GM23338 (cell line): ENCODE data around the gene RBKS. TPM values are rescaled to one million over a fixed set of nuclear protein-coding genes. Genes with fewer than 3 reads are reported as not detected.
A peak's percentile ranks its signal among the peaks of the same experiment; 100 is the strongest.

Experiments
- ATAC-seq: fragments of 200-7000 bp; cut with Tn5 transposase; 3 replicates; pipeline ENCODE4 v1.9.1; 2020
- DNase-seq: peaks from one replicate; pipeline ENCODE4 v3.0.0-alpha.2; 2015; ENCODE audit warnings: low spot score
- H2AFZ ChIP-seq: fragments of 200-600 bp; sonication (generic); 2 replicates; pipeline ENCODE4 v1.8.0; 2016; ENCODE audit warnings: antibody characterized with exemption, mild to moderate bottlenecking, moderate library complexity
- H3F3A ChIP-seq: fragments of 200-600 bp; sonication (generic); replicated peaks from 2 replicates; pipeline ENCODE4 v1.8.0; 2017; ENCODE audit warnings: antibody characterized with exemption, mixed run types, low read depth
- H3K27ac ChIP-seq: fragments of 200-600 bp; sonication (generic); 2 replicates; pipeline ENCODE4 v1.6.1; 2016; ENCODE audit warnings: low read depth
- H3K27me3 ChIP-seq: fragments of 200-600 bp; sonication (generic); 2 replicates; pipeline ENCODE4 v1.8.0; 2016; ENCODE audit warnings: mild to moderate bottlenecking, mixed run types, moderate library complexity; ENCODE audit not compliant: insufficient read depth
- H3K36me3 ChIP-seq: fragments of 200-600 bp; sonication (generic); 2 replicates; pipeline ENCODE4 v1.8.0; 2016; ENCODE audit warnings: mild to moderate bottlenecking; ENCODE audit not compliant: insufficient read depth
- H3K4me1 ChIP-seq: fragments of 200-600 bp; sonication (generic); 2 replicates; pipeline ENCODE4 v1.8.0; 2016; ENCODE audit warnings: mild to moderate bottlenecking, moderate library complexity; ENCODE audit not compliant: insufficient read depth
- H3K4me2 ChIP-seq: fragments of 200-600 bp; sonication (generic); 2 replicates; pipeline ENCODE4 v1.7.1; 2017; ENCODE audit warnings: mixed run types
- H3K4me3 ChIP-seq: fragments of 200-600 bp; sonication (generic); 2 replicates; pipeline ENCODE4 v1.6.1; 2016; ENCODE audit warnings: mixed run types
- H3K79me2 ChIP-seq: fragments of 200-600 bp; sonication (generic); replicated peaks from 2 replicates; pipeline ENCODE4 v1.8.0; 2017; ENCODE audit warnings: mild to moderate bottlenecking; ENCODE audit not compliant: insufficient read depth
- H3K9me2 ChIP-seq: fragments of 200-600 bp; sonication (generic); 2 replicates; pipeline ENCODE4 v1.8.0; 2017; ENCODE audit not compliant: insufficient read depth
- H4K20me1 ChIP-seq: fragments of 200-600 bp; sonication (generic); replicated peaks from 2 replicates; pipeline ENCODE4 v1.8.0; 2017; ENCODE audit warnings: mild to moderate bottlenecking; ENCODE audit not compliant: insufficient read depth
- H3K27ac Mint-ChIP-seq: 2 replicates; pipeline ENCODE4 v1.8.0; 2020; ENCODE audit warnings: inconsistent platforms, mild to moderate bottlenecking, moderate library complexity, mixed read lengths
- H3K27me3 Mint-ChIP-seq: 3 replicates; pipeline ENCODE4 v1.8.0; 2022; ENCODE audit warnings: low read depth, mild to moderate bottlenecking, moderate library complexity, mixed read lengths, inconsistent platforms; ENCODE audit not compliant: insufficient read depth, poor library complexity
- H3K36me3 Mint-ChIP-seq: 3 replicates; pipeline ENCODE4 v1.8.0; 2021; ENCODE audit warnings: low read depth, mild to moderate bottlenecking, inconsistent platforms, moderate library complexity, mixed read lengths
- H3K4me1 Mint-ChIP-seq: 3 replicates; pipeline ENCODE4 v1.8.0; 2020; ENCODE audit warnings: mild to moderate bottlenecking, inconsistent platforms, mixed read lengths
- H3K4me3 Mint-ChIP-seq: 3 replicates; pipeline ENCODE4 v1.8.0; 2021; ENCODE audit warnings: moderate library complexity, mild to moderate bottlenecking, inconsistent platforms, mixed read lengths
- H3K9me3 Mint-ChIP-seq: 3 replicates; pipeline ENCODE4 v1.8.0; 2020; ENCODE audit warnings: moderate library complexity, mild to moderate bottlenecking, inconsistent platforms, mixed read lengths
- NANOG ChIP-seq: IDR thresholded peaks from 2 replicates; pipeline ENCODE4 v1.6.1; 2016; ENCODE audit warnings: antibody characterized with exemption, borderline replicate concordance
- STAT1 ChIP-seq: IDR thresholded peaks from one replicate; pipeline ENCODE4 v1.6.1; 2016; ENCODE audit warnings: antibody characterized with exemption; ENCODE audit not compliant: unreplicated experiment
- ZNF114 ChIP-seq: fragments of 250-450 bp; sonication (Bioruptor Pico); IDR thresholded peaks from 2 replicates; pipeline ENCODE4 v1.5.0; 2020; ENCODE audit warnings: mild to moderate bottlenecking, moderate library complexity
- polyA plus RNA-seq: library from polyadenylated mRNA; unstranded; fragments of >200 nt; fragmentation: Nextera tagmentation; extraction: Ambion mirVana; gene quantifications from 2 replicates; pipeline ENCODE4 v1.2.1, GENCODE V29; 2016
- total RNA-seq: library from RNA; depleted of rRNA; stranded (reverse); fragments of >200 nt; shearing (Covaris generic); gene quantifications from 2 replicates; pipeline ENCODE4 v1.2.3, GENCODE V29; 2014
- TF ChIP-seq, protein P1 (sequence below): fragments of 250-450 bp; sonication (Bioruptor Pico); IDR thresholded peaks from 2 replicates; pipeline ENCODE4 v1.5.0; 2020; ENCODE audit warnings: mild to moderate bottlenecking, moderate library complexity
- TF ChIP-seq, protein P2 (sequence below), 2 experiments: fragments of 200-600 bp in 1 of 2; sonication (generic) in 1 of 2; conservative IDR thresholded peaks; 2 replicates each; pipeline versions ENCODE4 v1.5.1 to v1.6.1; 2016 to 2017; ENCODE audit warnings: antibody characterized with exemption in 2 of 2, low read depth in 2 of 2, mild to moderate bottlenecking in 2 of 2, moderate library complexity in 1 of 2

The RBKS gene
- total and polyA plus RNA-seq, 2 experiments from 2014 or later: 1.3 to 1.5 TPM

DNA sequence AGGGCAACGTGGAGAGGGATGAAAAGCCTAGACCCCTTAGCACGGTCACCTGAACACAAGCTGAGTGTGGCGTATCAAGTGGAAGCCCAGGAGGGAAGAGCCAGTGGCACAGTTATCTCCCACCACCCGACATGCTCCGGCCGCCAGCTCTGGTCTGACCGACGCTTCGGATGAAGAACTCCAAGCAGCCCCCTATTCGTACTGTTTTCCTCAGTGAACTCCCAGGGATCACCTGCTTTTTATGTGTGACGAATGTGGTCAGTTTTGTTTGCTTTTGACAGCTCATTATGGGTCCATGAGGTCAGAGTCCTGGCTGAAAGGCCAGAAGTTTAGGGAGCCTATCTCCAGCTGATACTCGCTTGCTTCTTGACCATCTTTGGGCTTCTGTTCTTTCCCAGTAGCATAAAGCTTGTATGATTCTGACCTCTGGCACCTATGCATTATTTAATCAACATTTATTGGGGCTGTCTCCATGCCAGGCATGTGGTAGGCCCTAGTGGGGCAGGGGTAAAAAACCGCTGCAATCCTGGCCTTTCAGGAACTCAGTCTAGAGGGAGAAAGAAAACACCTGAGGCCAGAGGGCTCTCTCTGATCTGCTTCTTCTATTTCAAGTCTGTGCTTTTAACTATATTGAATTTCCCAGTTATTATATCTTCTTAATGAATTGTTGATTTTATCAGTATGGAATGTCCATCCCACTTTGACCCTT, 151.7 kb downstream of the RBKS start (continued):
- TF ChIP-seq, protein P1, sequence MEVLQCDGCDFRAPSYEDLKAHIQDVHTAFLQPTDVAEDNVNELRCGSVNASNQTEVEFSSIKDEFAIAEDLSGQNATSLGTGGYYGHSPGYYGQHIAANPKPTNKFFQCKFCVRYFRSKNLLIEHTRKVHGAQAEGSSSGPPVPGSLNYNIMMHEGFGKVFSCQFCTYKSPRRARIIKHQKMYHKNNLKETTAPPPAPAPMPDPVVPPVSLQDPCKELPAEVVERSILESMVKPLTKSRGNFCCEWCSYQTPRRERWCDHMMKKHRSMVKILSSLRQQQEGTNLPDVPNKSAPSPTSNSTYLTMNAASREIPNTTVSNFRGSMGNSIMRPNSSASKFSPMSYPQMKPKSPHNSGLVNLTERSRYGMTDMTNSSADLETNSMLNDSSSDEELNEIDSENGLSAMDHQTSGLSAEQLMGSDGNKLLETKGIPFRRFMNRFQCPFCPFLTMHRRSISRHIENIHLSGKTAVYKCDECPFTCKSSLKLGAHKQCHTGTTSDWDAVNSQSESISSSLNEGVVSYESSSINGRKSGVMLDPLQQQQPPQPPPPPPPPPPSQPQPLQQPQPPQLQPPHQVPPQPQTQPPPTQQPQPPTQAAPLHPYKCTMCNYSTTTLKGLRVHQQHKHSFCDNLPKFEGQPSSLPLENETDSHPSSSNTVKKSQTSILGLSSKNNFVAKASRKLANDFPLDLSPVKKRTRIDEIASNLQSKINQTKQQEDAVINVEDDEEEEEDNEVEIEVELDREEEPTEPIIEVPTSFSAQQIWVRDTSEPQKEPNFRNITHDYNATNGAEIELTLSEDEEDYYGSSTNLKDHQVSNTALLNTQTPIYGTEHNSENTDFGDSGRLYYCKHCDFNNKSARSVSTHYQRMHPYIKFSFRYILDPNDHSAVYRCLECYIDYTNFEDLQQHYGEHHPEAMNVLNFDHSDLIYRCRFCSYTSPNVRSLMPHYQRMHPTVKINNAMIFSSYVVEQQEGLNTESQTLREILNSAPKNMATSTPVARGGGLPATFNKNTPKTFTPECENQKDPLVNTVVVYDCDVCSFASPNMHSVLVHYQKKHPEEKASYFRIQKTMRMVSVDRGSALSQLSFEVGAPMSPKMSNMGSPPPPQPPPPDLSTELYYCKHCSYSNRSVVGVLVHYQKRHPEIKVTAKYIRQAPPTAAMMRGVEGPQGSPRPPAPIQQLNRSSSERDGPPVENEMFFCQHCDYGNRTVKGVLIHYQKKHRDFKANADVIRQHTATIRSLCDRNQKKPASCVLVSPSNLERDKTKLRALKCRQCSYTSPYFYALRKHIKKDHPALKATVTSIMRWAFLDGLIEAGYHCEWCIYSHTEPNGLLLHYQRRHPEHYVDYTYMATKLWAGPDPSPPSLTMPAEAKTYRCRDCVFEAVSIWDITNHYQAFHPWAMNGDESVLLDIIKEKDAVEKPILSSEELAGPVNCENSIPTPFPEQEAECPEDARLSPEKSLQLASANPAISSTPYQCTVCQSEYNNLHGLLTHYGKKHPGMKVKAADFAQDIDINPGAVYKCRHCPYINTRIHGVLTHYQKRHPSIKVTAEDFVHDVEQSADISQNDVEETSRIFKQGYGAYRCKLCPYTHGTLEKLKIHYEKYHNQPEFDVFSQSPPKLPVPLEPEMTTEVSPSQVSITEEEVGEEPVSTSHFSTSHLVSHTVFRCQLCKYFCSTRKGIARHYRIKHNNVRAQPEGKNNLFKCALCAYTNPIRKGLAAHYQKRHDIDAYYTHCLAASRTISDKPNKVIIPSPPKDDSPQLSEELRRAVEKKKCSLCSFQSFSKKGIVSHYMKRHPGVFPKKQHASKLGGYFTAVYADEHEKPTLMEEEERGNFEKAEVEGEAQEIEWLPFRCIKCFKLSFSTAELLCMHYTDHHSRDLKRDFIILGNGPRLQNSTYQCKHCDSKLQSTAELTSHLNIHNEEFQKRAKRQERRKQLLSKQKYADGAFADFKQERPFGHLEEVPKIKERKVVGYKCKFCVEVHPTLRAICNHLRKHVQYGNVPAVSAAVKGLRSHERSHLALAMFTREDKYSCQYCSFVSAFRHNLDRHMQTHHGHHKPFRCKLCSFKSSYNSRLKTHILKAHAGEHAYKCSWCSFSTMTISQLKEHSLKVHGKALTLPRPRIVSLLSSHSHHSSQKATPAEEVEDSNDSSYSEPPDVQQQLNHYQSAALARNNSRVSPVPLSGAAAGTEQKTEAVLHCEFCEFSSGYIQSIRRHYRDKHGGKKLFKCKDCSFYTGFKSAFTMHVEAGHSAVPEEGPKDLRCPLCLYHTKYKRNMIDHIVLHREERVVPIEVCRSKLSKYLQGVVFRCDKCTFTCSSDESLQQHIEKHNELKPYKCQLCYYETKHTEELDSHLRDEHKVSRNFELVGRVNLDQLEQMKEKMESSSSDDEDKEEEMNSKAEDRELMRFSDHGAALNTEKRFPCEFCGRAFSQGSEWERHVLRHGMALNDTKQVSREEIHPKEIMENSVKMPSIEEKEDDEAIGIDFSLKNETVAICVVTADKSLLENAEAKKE (CRISPR knock-in tag): no peak
- TF ChIP-seq, protein P2, sequence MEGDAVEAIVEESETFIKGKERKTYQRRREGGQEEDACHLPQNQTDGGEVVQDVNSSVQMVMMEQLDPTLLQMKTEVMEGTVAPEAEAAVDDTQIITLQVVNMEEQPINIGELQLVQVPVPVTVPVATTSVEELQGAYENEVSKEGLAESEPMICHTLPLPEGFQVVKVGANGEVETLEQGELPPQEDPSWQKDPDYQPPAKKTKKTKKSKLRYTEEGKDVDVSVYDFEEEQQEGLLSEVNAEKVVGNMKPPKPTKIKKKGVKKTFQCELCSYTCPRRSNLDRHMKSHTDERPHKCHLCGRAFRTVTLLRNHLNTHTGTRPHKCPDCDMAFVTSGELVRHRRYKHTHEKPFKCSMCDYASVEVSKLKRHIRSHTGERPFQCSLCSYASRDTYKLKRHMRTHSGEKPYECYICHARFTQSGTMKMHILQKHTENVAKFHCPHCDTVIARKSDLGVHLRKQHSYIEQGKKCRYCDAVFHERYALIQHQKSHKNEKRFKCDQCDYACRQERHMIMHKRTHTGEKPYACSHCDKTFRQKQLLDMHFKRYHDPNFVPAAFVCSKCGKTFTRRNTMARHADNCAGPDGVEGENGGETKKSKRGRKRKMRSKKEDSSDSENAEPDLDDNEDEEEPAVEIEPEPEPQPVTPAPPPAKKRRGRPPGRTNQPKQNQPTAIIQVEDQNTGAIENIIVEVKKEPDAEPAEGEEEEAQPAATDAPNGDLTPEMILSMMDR (conservative IDR thresholded peaks at IDR 0.05; ENCODE audit: low read depth in 2 of 2): no peak
- TF ChIP-seq NANOG (no peak), STAT1 (no peak), ZNF114 (CRISPR knock-in tag) (no peak)

DNA sequence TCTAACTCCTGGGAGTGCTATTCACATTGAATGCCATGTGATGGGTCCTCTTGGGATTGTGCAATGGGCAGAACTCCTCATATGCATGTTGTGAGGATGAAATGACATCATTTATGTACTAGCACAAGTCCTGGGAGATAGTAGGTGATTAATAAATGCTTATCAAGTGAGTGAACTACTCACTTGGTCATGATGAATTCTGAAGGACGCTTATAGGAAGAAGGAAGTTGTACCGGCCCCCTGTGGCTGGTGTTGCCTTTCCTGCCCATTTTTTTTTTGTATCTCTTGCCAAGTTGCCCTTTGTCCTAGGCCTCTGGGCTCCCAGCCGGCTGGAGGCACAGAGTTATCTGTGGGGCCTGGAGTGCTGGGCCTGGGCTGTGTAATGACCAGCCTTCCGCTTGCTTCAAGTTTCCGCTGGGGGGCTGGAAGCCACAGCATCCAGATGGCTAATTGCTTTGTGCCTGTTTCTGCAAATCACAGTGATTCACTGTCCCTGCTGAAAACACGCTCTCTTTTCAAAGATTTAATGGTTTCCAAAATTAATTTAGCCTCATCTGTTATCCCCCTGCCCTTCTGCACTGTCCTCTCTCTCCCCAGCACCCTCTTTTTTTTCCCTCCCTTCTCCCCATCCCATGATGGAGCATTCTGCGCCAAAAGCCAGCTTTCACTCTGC, 152.4 kb downstream of the RBKS start:
- Histone ChIP-seq H3K36me3 (no peaks in the 10 kb centered on the region), H3K4me1 (peaks cover 17% of the 10 kb centered on the region), H2AFZ (peak overlapping the region; percentile 74), H3F3A (0 out of 2 replicates have a peak, but pooled peaks cover 11% of the 10 kb centered on the region), H3K27ac (no peak overlapping the region), H3K79me2 (no peaks in the 10 kb centered on the region), H3K4me2 (no peak overlapping the region), H4K20me1 (no peaks in the 10 kb centered on the region), H3K9me2 (0 out of 2 replicates have a peak, but pooled peaks cover 3% of the 10 kb centered on the region), H3K27me3 (no peaks in the 10 kb centered on the region), H3K4me3 (no peak overlapping the region)
- Mint-ChIP-seq H3K27me3 (peaks cover 7% of the 10 kb centered on the region), H3K36me3 (peaks cover 2% of the 10 kb centered on the region; the same call in 2 of the 3 replicates), H3K27ac (peak overlapping the region; percentile 53; the same call in 1 of the 2 replicates), H3K4me1 (peaks cover 19% of the 10 kb centered on the region), H3K9me3 (peaks cover 18% of the 10 kb centered on the region; the same call in 2 of the 3 replicates), H3K4me3 (no peak overlapping the region)
- DNase-seq: no peak
- no peak for ATAC-seq
- TF ChIP-seq, protein P1 (CRISPR knock-in tag): no peak
